ENCODE measurements around the gene AWAT2.
A peak's percentile ranks its signal among the peaks of the same experiment; 100 is the strongest.
"Not testable (repeated sequence)": the region's sequence is repeated elsewhere in the genome, so short reads cannot be mapped to it uniquely, and the experiment has no call there.

The AWAT2 gene

GRCh38 chrX:70041993-70042392 is 7.7 kb downstream of the AWAT2 start:
- DNase-seq: no peak

- DNase-seq: no peak
Measured at GRCh38 chrX:70039758-70040157, 10.0 kb downstream of the AWAT2 start.

GRCh38 chrX:70038951-70039350 is 10.8 kb downstream of the AWAT2 start:
- DNase-seq: no peak

DNA sequence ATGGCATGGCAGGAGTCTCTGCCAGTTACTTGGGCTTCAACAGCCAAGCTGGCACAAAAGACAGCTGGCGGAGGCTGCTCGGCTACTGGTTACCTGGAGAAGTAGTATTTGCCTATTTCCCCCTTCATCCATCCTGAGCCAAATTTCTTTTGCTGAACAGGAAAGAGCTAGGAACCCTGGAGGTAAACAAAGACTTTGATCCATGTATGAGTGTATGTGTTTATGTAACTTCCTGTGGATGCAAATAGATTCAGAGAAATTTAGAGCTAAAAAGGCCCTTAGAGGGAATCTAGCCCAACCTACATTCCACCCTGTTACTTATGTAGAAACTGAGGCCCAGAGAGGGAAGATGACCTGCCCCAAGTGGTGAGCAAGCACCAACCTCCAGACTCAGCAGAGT is 11.2 kb downstream of the AWAT2 start:
- no peak for DNase-seq

DNA sequence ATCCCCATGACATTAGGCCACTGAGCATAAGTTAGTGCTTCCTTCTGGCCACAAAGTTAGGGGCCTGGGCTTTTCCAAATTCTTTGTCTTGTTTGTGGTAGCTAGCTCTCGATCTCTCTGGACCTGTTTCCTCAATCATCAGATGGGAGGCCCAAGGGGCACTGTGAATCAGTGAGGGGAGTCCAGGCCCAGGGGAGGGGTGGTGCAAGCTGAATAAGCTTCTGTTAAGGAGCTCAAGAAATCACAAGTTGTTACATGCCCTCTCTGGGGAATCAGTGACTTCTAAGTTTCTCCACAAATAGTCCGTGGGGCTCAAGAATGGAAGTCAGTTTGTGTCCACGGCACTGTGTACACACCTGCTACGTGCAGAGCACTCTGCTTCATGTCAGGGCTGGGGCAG is 15.1 kb downstream of the AWAT2 start:
- no peak for DNase-seq

DNA sequence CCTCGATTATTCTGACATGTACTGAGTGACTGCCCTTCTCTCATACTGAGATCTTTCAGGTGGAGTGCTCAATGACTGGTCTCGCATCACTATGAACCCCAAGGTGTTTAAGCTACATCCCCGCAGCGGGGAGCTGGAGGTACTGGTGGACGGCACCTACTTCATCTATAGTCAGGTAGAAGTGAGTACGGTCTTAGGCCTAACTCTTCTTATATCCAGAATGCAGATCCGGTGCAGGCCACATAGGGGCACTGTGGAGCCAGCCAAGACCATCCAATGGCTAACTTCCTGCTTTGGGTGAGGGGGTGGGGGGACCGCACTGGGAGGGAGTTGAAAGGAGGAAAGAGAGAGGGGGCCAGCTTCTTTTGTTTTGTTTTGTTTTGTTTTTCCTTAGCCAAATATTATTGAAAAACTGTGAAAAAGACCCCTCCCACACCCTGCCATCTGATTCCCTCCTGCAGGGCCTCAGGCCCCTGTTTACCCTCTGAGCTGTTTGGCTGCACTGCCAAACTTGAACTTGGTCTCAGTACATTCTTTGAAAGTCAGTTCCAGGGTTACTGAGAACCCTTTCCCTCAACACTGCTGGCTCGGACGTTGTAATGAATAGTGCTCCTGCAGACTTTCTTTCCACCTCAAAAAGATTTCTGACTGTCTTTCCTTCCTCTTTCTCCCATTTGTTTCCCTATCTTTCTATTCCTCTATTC is 16.2 kb downstream of the AWAT2 start:
- DNase-seq: peak; percentile 32

GRCh38 chrX:70032792-70033191 is 16.9 kb downstream of the AWAT2 start:
- no peak for DNase-seq

GRCh38 chrX:70030301-70030767 is 19.4 kb downstream of the AWAT2 start:
- DNase-seq: peak; percentile 36

GRCh38 chrX:70029863-70030262 is 19.9 kb downstream of the AWAT2 start:
- DNase-seq: no peak

- no peak for DNase-seq
Measured at GRCh38 chrX:70026851-70027200, 22.9 kb downstream of the AWAT2 start.

DNA sequence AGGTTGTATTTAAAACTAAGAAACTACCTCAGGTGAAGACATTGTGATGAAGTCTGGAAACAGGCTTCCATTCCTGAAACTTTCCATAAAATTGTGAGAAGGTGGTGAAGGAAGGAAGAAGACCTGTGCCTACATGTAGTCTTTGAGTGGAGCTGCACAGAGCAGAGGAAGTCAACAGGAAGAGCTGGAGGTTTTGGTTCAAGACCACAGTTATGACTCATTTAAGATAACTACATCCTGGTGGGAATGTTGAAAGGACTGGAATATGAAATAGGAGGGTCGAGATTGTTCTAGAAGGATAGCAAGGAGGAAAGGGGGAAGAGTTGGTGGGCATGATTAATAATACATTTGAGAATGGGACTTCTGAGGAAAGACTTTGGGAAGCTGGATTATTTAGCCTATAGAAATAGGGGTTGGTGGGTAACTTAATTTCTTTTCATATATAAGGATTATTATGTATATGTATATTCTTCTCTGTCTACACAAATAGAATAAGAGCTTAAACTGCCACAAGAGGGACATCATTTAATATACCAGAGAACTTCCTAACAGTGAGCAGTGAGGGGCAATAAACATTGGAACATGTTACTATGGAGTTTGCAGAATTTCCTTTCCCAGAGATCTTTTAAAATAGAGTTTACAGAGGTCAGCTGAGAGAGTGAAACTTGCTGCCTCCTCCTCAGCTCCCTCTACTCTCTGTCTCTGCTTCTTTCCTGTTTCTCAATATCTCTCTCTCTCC is 23.5 kb downstream of the AWAT2 start:
- no peak for DNase-seq

DNA sequence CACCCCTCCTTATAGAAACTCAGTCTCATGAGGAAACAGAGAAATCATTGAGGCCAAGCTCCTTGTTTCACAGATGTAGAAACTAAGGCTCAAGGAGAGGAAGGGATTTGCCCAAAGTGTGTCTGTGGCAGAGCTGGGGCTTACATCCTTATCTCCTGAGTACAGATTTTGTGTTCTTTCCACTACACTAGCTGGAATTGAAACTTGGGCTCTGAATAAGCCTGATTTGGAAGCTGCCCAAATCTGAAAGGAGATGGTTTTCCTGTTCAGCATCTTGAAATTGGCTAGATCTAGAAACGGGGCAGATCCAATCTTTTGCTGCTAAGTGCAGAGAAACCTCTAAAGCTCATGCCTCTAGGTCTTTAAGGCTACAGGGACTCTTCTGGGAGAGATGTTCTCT is 24.3 kb downstream of the AWAT2 start:
- no peak for DNase-seq

DNA sequence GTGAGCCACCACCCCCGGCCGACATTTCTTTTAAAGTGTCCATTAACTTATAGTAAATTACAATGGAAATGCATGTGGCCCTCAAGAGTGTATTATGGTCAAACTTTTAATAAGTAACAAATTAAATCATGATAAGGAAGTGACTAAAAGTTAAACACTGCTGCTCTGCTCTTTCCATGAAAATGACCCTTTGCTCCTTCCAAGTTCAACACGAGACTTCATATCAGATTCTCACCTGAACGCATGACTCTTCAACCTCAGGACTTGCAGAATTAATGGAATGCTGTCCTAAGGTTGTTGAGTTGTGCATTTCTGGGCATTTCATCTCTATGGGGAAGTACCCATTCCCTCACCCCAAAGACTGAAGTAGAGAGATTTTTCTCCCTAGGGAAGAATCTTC is 27.1 kb downstream of the AWAT2 start:
- no peak for DNase-seq

DNA sequence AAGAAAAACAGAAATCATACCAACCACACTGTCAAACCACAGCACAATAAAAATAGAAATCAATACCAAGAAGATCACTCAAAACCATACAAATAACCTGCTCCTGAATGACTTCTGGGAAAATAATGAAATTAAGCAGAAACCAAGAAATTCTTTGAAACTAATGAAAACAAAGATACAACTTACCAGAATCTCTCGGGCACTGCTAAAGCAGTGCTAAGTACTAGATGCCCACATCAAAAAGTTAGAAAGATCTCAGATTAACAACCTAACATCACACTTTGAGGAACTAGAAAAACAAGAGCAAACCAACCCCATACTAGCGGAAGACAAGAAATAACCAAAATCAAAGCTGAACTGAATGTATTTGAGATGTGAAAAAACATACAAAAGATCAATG is 33.2 kb downstream of the AWAT2 start:
- DNase-seq: no peak

DNA sequence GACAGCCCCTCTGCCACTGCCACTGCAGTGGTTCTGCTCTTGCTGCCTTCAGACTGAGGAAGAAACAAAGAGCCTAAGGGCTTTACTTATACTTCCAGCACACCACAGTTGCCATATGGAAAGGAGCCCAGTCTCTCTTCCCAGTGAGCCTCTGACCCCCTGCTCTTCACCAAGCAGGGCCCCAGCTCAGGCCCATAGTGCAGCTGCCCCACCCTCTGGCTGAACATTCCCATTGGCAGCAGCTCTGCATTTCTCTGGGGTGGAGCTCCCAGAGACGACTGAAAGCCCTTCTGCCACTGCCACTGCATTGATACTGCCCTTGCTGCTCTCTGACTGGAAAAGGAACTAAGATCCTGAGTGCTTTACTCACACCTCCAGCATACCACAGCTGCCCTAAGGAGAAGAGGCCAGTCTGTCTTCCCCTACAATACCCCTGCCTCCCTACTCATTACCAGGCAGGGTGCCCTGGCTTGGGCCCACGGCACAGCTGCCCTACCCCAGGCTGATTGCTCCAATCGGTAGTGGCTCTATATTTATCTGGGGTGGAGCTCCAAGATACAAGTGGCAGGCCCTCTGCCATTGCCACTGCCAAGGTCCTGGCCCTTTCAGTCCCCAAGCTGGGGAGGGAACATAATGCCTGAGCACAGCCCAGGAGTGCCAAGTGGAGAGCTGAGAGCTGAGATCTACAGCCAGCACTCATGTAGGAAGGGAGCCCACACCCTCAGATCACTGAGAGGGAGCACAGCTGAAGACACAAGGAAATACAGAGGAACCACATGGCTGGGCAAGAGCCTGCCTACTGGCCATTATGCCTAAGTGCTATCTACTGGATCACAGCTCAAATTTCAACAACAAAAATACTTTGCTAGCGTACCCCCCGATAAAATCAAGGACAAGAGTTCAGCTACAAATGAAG is 36.0 kb downstream of the AWAT2 start:
- DNase-seq: no peak

GRCh38 chrX:70012756-70013155 is 37.0 kb downstream of the AWAT2 start:
- DNase-seq: no peak

GRCh38 chrX:70009970-70010369 is 39.8 kb downstream of the AWAT2 start:
- no peak for DNase-seq

DNA sequence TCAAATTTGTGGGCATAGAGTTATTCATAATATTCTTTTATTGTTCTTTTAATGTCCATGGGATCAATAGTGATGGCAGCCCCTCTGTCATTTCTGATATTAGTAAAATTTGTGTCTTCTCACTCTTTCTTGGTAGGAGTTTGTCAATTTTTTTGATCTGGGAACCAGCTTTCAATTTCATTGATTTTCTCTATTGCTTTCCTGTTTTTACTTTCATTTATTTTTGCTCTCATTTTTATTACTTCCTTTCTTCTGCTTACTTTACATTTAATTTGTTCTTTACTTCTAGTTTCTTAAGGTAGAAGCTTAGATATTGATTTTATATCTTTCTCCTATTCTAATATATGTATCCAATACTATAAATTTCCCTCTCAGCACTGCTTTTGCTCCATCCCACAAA is 40.7 kb downstream of the AWAT2 start:
- no peak for DNase-seq

GRCh38 chrX:70007946-70008345 is 41.8 kb downstream of the AWAT2 start:
- no peak for DNase-seq

DNA sequence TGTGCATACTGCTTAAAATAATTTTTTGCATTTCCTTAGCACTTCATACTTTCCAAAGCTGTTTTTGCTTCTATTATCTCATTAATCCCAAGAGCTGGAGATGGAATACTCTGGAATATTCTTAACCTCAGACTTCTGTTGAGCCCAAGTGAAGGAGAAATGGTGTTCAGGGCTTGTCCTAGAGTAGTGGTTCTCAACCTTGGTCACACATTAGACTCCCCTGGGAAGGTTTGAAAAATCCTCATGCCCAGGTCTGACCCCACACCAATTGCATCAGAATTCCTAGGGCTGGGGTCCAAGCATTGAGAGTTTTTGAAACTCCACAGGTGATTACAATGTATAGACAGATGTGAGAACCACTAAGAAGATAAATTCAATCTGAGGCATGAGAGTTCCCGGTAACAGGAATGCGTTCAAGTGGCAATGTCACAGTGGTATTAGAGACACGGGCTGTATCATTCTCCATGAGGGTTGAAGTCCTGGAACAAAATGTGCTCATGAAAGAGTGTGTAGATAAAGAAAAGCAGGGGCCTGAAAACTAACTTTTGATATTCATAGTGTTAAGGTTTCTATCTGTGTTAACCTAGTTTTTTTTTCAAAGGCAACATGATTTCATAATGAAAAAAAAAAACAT is 47.9 kb downstream of the AWAT2 start:
- DNase-seq: no peak

DNA sequence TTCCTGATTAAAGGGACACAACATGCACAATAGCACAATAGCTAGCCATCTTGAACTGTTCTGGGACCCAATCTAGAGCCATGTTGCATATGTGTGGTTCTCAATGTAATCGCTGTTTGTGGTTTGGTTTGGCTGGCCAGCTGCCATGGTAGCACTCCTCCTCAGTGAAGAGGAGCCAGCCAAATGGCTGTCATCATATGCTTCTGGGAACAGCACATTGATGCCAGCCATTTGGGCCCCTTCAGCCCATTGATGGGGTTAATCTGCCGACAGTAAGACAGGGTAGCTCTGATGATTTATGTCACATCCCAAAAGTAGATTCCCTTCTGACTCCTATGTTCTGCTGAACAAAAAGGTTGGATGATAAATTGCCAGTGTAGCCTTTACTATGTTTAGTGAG is 48.5 kb downstream of the AWAT2 start:
- no peak for DNase-seq

- DNase-seq: not testable (repeated sequence)
Measured at GRCh38 chrX:69998299-69998698, 51.4 kb downstream of the AWAT2 start.

- no peak for DNase-seq
Measured at GRCh38 chrX:69996113-69996468, 53.6 kb downstream of the AWAT2 start.
